ENCODE results near the gene COL18A1. TPM values are rescaled to one million over a fixed set of nuclear protein-coding genes. Genes with fewer than 3 reads are reported as not detected.

Gene COL18A1
- 18.2 and 47.1 TPM in 2 replicates for total RNA-seq (2011; cell fraction: chromatin; rRNA removed; ENCODE audit: low replicate concordance)
- total RNA-seq (2011; cell fraction: nucleolus; rRNA removed): 42.8 and 53.0 TPM in 2 replicates
- total RNA-seq (2011; cell fraction: nucleoplasm; rRNA removed): 26.1 and 28.1 TPM in 2 replicates
- 12.0 and 16.1 TPM in 2 replicates for total RNA-seq (2014; rRNA removed)
- 0.54 and 1.1 TPM in 2 replicates for total RNA-seq (2014; rRNA removed; fragmentation: Illumina TruSeq; extraction: Trizol)
- total RNA-seq (2015; rRNA removed; fragmentation: Illumina TruSeq; extraction: Trizol): 1.6 and 2.3 TPM in 2 replicates
- total RNA-seq (2021): 16.1 and 16.4 TPM in 2 replicates
- 4.9 and 16.8 TPM in 2 replicates for polyA plus RNA-seq (2011; rRNA removed)
- 23.2 and 39.2 TPM in 2 replicates for polyA plus RNA-seq (2011; cell fraction: cytosol; rRNA removed)
- 67.4 and 83.8 TPM in 2 replicates for polyA plus RNA-seq (2011; cell fraction: nucleus; rRNA removed)
- 6.2 and 11.5 TPM in 2 replicates for polyA plus RNA-seq (2012)
- polyA plus RNA-seq (2014; fragmentation: Illumina TruSeq; extraction: Trizol): 2.0 and 5.5 TPM in 2 replicates
- under 1 TPM; 0.14 to 0.25 TPM for polyA plus RNA-seq (2014; fragmentation: Nextera tagmentation; extraction: Ambion mirVana)
- polyA plus RNA-seq (2014; rRNA removed): 7.8 and 11.8 TPM in 2 replicates
- 2.9 and 3.3 TPM in 2 replicates for polyA minus RNA-seq (2011; rRNA and poly(A)+ RNA removed)
- 11.5 and 49.2 TPM in 2 replicates for polyA minus RNA-seq (2011; cell fraction: cytosol; rRNA and poly(A)+ RNA removed)
- 11.6 and 22.0 TPM in 2 replicates for polyA minus RNA-seq (2011; cell fraction: nucleus; rRNA and poly(A)+ RNA removed)
- Bru-seq, nascent RNA: percentile 46 among the genes with signal in this experiment
- BruChase-seq, experiment 1, labeled RNA remaining after a 2-hour chase: percentile 46 among the genes with signal in this experiment
- BruChase-seq, experiment 2, labeled RNA remaining after a 6-hour chase: percentile 49 among the genes with signal in this experiment
- long read RNA-seq, experiment 1, full-length matches to known transcripts: 8 of 114 reads
- long read RNA-seq, experiment 1, partial matches to known transcripts: 78 of 114 reads
- long read RNA-seq, experiment 1, other reads (novel, unspliced or antisense): 28 of 114 reads
- long read RNA-seq, experiment 2, partial matches to known transcripts: 47 of 85 reads
- long read RNA-seq, experiment 2, other reads (novel, unspliced or antisense): 37 of 85 reads
- long read RNA-seq, experiment 3, partial matches to known transcripts: 5 of 9 reads
- long read RNA-seq, experiment 3, other reads (novel, unspliced or antisense): 4 of 9 reads

- BruUV-seq (replicated peaks): no TSS peak
- Histone ChIP-seq H3K27ac (ENCODE audit: extremely low read depth, low read depth, low read length) (0 out of 3 replicates have a peak within 1 kb of the TSS, but pooled peaks have one; percentile 7), H4K20me1 (replicated peaks; ENCODE audit: control insufficient read depth, insufficient read depth, low read length) (0 out of 2 replicates have a peak, but pooled peaks cover 5% of the 10 kb centered on the region), H2AFZ (ENCODE audit: low read depth, low read length) (peak within 1 kb of the TSS; percentile 63), H3K27me3 (ENCODE audit: control insufficient read depth in 2 of 2, insufficient read depth in 2 of 2, low read length in 2 of 2) (no peaks in the 10 kb centered on the region; a peak in 1 of 5 replicates), H3K9me3 (replicated peaks; ENCODE audit: control insufficient read depth, insufficient read depth, low read depth, low read length) (peaks cover 14% of the 10 kb centered on the region; the same call in 1 of the 2 replicates), H3K4me1 (replicated peaks in 1 of 2; ENCODE audit: control insufficient read depth in 2 of 2, insufficient read depth in 2 of 2, low read length in 2 of 2) (peaks cover 10 to 64% of the 10 kb centered on the region in 2 experiments), H3K9me1 (ENCODE audit: control insufficient read depth, insufficient read depth, low read length) (no peaks in the 10 kb centered on the region), H3K4me2 (ENCODE audit: insufficient read depth, low read length) (peak within 1 kb of the TSS; percentile 67), H3K4me3 (peak within 1 kb of the TSS; percentile 51), H3K36me3 (ENCODE audit: control insufficient read depth, insufficient read depth, low read length) (no peaks in the 10 kb centered on the region), H3K79me2 (ENCODE audit: control insufficient read depth, insufficient read depth, low read length) (peaks cover 23% of the 10 kb centered on the region; the same call in 2 of the 3 replicates), H3K9ac (ENCODE audit: insufficient read depth in 1 of 2, low read depth in 2 of 2, low read length in 2 of 2) (peak within 1 kb of the TSS; percentile 47 to 85; a peak in 3 of 4 replicates)
- ATAC-seq: peak; percentile 75
- no peak for FAIRE-seq
- peak; percentile 71 to 99 (median 96) for DNase-seq (ENCODE audit: extremely low read depth in 1 of 4, low spot score in 3 of 4)
- 0% methylated on average over 9 of the region's 69 CpGs for WGBS (ENCODE audit: insufficient coverage, low coverage, missing lambda C conversion rate)
- in situ Hi-C loops (cut with MboI): no loop called here
- ChIA-PET CTCF (ENCODE audit: low intra/inter-chr PET ratio) (no interaction called here), POLR2A (no interaction called here)
- intact Hi-C loops (cut with micrococcal nuclease): no loop called here
- TF ChIP-seq SMC3 (conservative IDR thresholded peaks at IDR 0.05; ENCODE audit: insufficient read depth, low read depth, low read length) (no peak), HMG20B (CRISPR knock-in tag; IDR thresholded peaks at IDR 0.05) (no peak), MBD2 (IDR thresholded peaks at IDR 0.05; ENCODE audit: borderline replicate concordance, low read depth) (no peak), VEZF1 (CRISPR knock-in tag; IDR thresholded peaks at IDR 0.05) (peak; percentile 48), BDP1 (IDR thresholded peaks at IDR 0.05; ENCODE audit: insufficient read depth, insufficient read length) (no peak)
- TF ChIP-seq, protein P1, sequence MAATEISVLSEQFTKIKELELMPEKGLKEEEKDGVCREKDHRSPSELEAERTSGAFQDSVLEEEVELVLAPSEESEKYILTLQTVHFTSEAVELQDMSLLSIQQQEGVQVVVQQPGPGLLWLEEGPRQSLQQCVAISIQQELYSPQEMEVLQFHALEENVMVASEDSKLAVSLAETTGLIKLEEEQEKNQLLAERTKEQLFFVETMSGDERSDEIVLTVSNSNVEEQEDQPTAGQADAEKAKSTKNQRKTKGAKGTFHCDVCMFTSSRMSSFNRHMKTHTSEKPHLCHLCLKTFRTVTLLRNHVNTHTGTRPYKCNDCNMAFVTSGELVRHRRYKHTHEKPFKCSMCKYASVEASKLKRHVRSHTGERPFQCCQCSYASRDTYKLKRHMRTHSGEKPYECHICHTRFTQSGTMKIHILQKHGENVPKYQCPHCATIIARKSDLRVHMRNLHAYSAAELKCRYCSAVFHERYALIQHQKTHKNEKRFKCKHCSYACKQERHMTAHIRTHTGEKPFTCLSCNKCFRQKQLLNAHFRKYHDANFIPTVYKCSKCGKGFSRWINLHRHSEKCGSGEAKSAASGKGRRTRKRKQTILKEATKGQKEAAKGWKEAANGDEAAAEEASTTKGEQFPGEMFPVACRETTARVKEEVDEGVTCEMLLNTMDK (IDR thresholded peaks at IDR 0.05; ENCODE audit: borderline replicate concordance, insufficient read depth, low read depth, low read length, poor library complexity, severe bottlenecking): peak; percentile 36
- TF ChIP-seq, protein P2, sequence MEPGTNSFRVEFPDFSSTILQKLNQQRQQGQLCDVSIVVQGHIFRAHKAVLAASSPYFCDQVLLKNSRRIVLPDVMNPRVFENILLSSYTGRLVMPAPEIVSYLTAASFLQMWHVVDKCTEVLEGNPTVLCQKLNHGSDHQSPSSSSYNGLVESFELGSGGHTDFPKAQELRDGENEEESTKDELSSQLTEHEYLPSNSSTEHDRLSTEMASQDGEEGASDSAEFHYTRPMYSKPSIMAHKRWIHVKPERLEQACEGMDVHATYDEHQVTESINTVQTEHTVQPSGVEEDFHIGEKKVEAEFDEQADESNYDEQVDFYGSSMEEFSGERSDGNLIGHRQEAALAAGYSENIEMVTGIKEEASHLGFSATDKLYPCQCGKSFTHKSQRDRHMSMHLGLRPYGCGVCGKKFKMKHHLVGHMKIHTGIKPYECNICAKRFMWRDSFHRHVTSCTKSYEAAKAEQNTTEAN (CRISPR knock-in tag; IDR thresholded peaks at IDR 0.05): no peak
- TF ChIP-seq, protein P3, sequence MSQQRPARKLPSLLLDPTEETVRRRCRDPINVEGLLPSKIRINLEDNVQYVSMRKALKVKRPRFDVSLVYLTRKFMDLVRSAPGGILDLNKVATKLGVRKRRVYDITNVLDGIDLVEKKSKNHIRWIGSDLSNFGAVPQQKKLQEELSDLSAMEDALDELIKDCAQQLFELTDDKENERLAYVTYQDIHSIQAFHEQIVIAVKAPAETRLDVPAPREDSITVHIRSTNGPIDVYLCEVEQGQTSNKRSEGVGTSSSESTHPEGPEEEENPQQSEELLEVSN (IDR thresholded peaks at IDR 0.05; ENCODE audit: borderline replicate concordance in 1 of 2, extremely low read depth in 1 of 2, insufficient read depth in 1 of 2, insufficient read length in 1 of 2, low read depth in 1 of 2, low read length in 1 of 2, poor library complexity in 1 of 2, severe bottlenecking in 1 of 2): peak in 1 of 2 experiments; percentile 41
Measured at GRCh38 chr21:45404730-45405270, at the start of gene COL18A1. Gene COL18A1, plus strand, starts transcription at chr21:45405165. Its CDS starts 66 bp downstream, at chr21:45405231.
